Gastroesophageal sphincter (tissue), 4 donors: Measurements from ENCODE around the gene B4GALT7. TPM values are rescaled to one million over a fixed set of nuclear protein-coding genes. Genes with fewer than 3 reads are reported as not detected.

Experiments
- ATAC-seq: fragments of 150-250 bp; one replicate; pipeline ENCODE4 v1.9.1; 2016; ENCODE audit warnings: mild to moderate bottlenecking, moderate library complexity
- H3K27ac ChIP-seq, 4 donors: fragments of 200-600 bp; sonication (generic) in 3 of 4; 1 replicate in 3 of 4; 2 replicates in 1 of 4; pipeline ENCODE4 v1.5.1; 2016 to 2019
- H3K27me3 ChIP-seq: fragments of 200-600 bp; sonication (generic); one replicate; pipeline ENCODE4 v1.5.1; 2019
- H3K36me3 ChIP-seq, 2 donors: fragments of 200-600 bp; sonication (generic); one replicate each; pipeline ENCODE4 v1.5.1; 2019; ENCODE audit warnings: control low read depth in 1 of 2
- H3K4me1 ChIP-seq, 3 donors: fragments of 200-600 bp; sonication (generic); 1 replicate in 2 of 3; 2 replicates in 1 of 3; pipeline ENCODE4 v1.5.1; 2016 to 2019; ENCODE audit warnings: control low read depth in 2 of 3
- H3K4me3 ChIP-seq, 2 donors: fragments of 200-600 bp; sonication (generic); one replicate each; pipeline ENCODE4 v1.5.1; 2019; ENCODE audit warnings: mild to moderate bottlenecking in 1 of 2, moderate library complexity in 1 of 2
- H3K9me3 ChIP-seq, 3 donors: fragments of 200-600 bp; sonication (generic); one replicate each; pipeline ENCODE4 v1.5.1; 2017 to 2019; ENCODE audit warnings: control low read depth in 2 of 3
- EP300 ChIP-seq: sonication (generic); formaldehyde crosslinking; IDR thresholded peaks from one replicate; pipeline ENCODE4 v1.6.1; 2017; ENCODE audit warnings: antibody characterized with exemption, mild to moderate bottlenecking
- POLR2A ChIP-seq, 2 donors: fragments of 450-650 bp; IDR thresholded peaks; one replicate each; pipeline ENCODE4 v1.6.1; 2017; ENCODE audit warnings: antibody characterized with exemption in 2 of 2, mild to moderate bottlenecking in 2 of 2, moderate library complexity in 1 of 2
- POLR2AphosphoS5 ChIP-seq: sonication (generic); formaldehyde crosslinking; IDR thresholded peaks from one replicate; pipeline ENCODE4 v1.6.1; 2017; ENCODE audit warnings: antibody characterized with exemption
- WGBS, 2 donors: methylation state at CpG; one replicate each; pipeline ENCODE4 v1.1.5; 2018; ENCODE audit warnings: low coverage in 1 of 2; 5-methylcytosine and 5-hydroxymethylcytosine counted together
- total RNA-seq, 4 donors: library from RNA; depleted of rRNA; stranded (reverse); fragments of >200 nt; gene quantifications; one replicate each; pipeline ENCODE4 v1.1.0, GENCODE V29; 2016
- TF ChIP-seq, protein P1 (sequence below), 4 experiments: fragments of 200-600 bp in 2 of 4; fragments of 450-650 bp in 2 of 4; sonication (generic) in 1 of 4; IDR thresholded peaks; one replicate each; pipeline ENCODE4 v1.5.1; 2017 to 2019; ENCODE audit warnings: antibody characterized with exemption in 4 of 4, mild to moderate bottlenecking in 2 of 4, moderate library complexity in 2 of 4

B4GALT7 gene
- total RNA-seq, 4 donors from 2014 or later: 10.2 to 19.5 (median 15.5) TPM

DNA sequence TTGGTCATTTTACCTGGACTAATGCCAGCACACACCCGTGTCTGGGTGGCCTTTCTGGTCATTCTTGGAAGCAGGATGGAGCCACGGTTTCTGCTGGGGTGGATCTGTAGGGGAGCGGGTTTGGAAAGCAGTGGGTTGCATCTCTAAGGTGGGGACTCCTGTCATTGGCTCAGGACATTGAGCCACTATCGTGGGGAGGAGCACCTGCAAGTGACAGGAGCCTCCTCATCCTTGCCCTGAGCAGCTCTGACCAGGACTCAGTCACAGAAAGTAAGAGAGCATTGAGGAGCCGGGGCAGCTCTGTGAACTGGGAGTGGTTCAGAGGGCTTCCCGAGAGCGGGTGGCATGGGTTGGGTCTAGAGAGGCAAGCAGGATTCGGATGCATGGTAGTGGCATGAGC lies 3.7 kb downstream of the B4GALT7 start:
- Histone ChIP-seq H3K9me3 (no peaks in the 10 kb centered on the region), H3K4me1 (peaks cover 0 to 47% (median 15%) of the 10 kb centered on the region in 3 donors), H3K4me3 (no peak overlapping the region), H3K36me3 (peaks cover 0 to 22% of the 10 kb centered on the region in 2 donors), H3K27me3 (no peaks in the 10 kb centered on the region), H3K27ac (no peak overlapping the region)
- WGBS, 2 donors: no CpG with 5 or more reads among the region's 8 CpGs
- TF ChIP-seq, protein P1, sequence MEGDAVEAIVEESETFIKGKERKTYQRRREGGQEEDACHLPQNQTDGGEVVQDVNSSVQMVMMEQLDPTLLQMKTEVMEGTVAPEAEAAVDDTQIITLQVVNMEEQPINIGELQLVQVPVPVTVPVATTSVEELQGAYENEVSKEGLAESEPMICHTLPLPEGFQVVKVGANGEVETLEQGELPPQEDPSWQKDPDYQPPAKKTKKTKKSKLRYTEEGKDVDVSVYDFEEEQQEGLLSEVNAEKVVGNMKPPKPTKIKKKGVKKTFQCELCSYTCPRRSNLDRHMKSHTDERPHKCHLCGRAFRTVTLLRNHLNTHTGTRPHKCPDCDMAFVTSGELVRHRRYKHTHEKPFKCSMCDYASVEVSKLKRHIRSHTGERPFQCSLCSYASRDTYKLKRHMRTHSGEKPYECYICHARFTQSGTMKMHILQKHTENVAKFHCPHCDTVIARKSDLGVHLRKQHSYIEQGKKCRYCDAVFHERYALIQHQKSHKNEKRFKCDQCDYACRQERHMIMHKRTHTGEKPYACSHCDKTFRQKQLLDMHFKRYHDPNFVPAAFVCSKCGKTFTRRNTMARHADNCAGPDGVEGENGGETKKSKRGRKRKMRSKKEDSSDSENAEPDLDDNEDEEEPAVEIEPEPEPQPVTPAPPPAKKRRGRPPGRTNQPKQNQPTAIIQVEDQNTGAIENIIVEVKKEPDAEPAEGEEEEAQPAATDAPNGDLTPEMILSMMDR (IDR thresholded peaks at IDR 0.05): no peak
- no peak for TF ChIP-seq EP300
- TF ChIP-seq POLR2A (IDR thresholded peaks at IDR 0.05): no peak
- no peak for TF ChIP-seq POLR2AphosphoS5
- ATAC-seq: no peak

DNA sequence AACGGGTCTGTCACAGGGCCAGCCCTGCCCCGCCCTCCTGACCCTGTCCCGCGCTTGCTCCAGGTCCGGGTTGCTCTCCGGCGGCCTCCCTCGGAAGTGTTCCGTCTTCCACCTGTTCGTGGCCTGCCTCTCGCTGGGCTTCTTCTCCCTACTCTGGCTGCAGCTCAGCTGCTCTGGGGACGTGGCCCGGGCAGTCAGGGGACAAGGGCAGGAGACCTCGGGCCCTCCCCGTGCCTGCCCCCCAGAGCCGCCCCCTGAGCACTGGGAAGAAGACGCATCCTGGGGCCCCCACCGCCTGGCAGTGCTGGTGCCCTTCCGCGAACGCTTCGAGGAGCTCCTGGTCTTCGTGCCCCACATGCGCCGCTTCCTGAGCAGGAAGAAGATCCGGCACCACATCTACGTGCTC lies 4.2 kb downstream of the B4GALT7 start:
- Histone ChIP-seq H3K4me1 (peaks cover 0 to 44% (median 15%) of the 10 kb centered on the region in 3 donors), H3K9me3 (no peaks in the 10 kb centered on the region), H3K36me3 (peaks cover 0 to 22% of the 10 kb centered on the region in 2 donors), H3K27me3 (no peaks in the 10 kb centered on the region), H3K27ac (no peak overlapping the region), H3K4me3 (no peak overlapping the region)
- TF ChIP-seq POLR2AphosphoS5: no peak
- no peak for TF ChIP-seq POLR2A (IDR thresholded peaks at IDR 0.05)
- TF ChIP-seq, protein P1 (IDR thresholded peaks at IDR 0.05): no peak
- TF ChIP-seq EP300: no peak
- no CpG with 5 or more reads among the region's 27 CpGs for WGBS, 2 donors
- no peak for ATAC-seq

DNA sequence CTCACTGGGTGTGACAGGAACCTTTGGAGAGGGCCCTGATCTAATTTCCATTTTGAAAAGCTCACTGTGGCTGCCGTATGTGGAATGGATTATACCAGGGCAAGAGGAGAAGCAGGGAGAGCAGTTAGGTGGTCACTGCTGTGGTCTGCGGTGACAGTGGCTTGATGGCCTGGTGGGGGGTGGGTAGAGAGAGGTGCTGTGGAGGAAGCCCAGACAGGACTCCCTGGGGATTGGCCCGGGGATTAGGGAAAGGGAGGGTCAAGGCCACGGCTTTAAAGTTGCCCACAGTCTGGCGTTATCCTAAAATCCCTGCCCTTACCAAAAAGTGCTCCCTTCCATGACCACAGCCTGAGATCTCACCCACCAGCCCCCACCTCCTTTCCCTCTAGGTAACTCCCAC lies 4.7 kb downstream of the B4GALT7 start:
- WGBS, 2 donors: 75 to 83% methylated on average over 2 to 4 of the region's 5 CpGs
- Histone ChIP-seq H3K27ac (no peak overlapping the region), H3K9me3 (no peaks in the 10 kb centered on the region), H3K36me3 (peaks cover 0 to 22% of the 10 kb centered on the region in 2 donors), H3K4me1 (peaks cover 0 to 44% (median 15%) of the 10 kb centered on the region in 3 donors), H3K27me3 (no peaks in the 10 kb centered on the region), H3K4me3 (no peak overlapping the region)
- TF ChIP-seq POLR2AphosphoS5 (no peak), POLR2A (IDR thresholded peaks at IDR 0.05) (no peak), EP300 (no peak)
- TF ChIP-seq, protein P1 (IDR thresholded peaks at IDR 0.05): no peak
- no peak for ATAC-seq

DNA sequence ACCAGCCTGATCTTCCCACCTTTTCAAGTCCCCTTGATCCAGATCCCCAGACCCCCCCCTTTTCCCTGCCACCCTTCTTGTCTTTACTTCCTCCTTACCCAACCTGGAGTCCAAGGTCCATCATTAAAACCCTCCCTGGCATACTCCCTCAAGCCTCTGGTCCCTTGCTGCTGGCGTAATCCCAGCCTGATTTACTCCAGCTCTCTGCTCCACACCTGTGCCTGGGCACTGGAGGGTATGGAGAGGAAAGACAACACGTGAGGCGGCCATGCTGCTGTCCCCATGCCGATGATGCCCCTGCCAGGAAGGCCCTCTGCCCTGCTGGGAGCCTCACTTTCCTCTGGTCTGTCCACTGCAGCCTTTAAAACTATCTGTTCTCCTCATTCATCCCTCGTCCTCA lies 5.1 kb downstream of the B4GALT7 start:
- Histone ChIP-seq H3K27ac (no peak overlapping the region), H3K36me3 (peaks cover 0 to 22% of the 10 kb centered on the region in 2 donors), H3K4me1 (peaks cover 0 to 47% (median 15%) of the 10 kb centered on the region in 3 donors), H3K9me3 (no peaks in the 10 kb centered on the region), H3K4me3 (no peak overlapping the region), H3K27me3 (no peaks in the 10 kb centered on the region)
- WGBS, 2 donors: 60 to 77% methylated on average over 1 to 4 of the region's 5 CpGs
- ATAC-seq: no peak
- TF ChIP-seq, protein P1 (IDR thresholded peaks at IDR 0.05): no peak
- TF ChIP-seq EP300 (no peak), POLR2AphosphoS5 (no peak), POLR2A (IDR thresholded peaks at IDR 0.05) (no peak)

DNA sequence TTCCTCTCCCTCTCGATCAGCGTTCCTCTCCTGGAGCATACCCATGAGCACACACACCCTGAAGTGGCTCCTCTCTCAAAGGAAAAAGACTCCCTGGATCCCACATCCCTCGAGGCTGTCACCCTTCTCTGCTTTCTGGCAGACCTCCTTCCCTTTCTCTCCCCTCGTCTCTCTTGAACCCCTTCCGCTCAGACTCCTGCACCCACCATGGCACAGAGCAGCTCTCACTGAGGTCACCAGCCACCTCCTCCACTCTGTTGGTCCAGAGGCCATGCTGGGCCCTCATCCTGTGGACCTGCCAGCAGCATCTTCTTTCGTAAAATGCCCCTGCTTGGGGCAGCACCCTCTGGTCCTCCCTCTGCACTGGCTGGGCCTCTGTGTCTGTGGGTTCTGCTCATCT lies 5.7 kb downstream of the B4GALT7 start:
- Histone ChIP-seq H3K27me3 (no peaks in the 10 kb centered on the region), H3K4me1 (peaks cover 0 to 45% (median 14%) of the 10 kb centered on the region in 3 donors), H3K27ac (no peak overlapping the region), H3K36me3 (peaks cover 0 to 22% of the 10 kb centered on the region in 2 donors), H3K9me3 (no peaks in the 10 kb centered on the region), H3K4me3 (no peak overlapping the region)
- ATAC-seq: no peak
- 65 to 85% methylated on average over 2 to 5 of the region's 6 CpGs for WGBS, 2 donors
- no peak for TF ChIP-seq EP300
- peak; percentile 23 for TF ChIP-seq POLR2AphosphoS5
